GM19035 (cell line): Measurements from ENCODE around the gene IGFBPL1.
A peak's percentile ranks its signal among the peaks of the same experiment; 100 is the strongest.
"Not testable (repeated sequence)": the region's sequence is repeated elsewhere in the genome, so short reads cannot be mapped to it uniquely, and the experiment has no call there.

Experiments used
- ATAC-seq: cut with Tn5 transposase; IDR thresholded peaks from one replicate; pipeline ENCODE4 v1.9.1; 2021; ENCODE audit not compliant: unreplicated experiment

Gene IGFBPL1

GRCh38 chr9:38401994-38402393 lies 22.3 kb downstream of the IGFBPL1 start:
- no peak for ATAC-seq

- not testable (repeated sequence) for ATAC-seq
Measured at GRCh38 chr9:38399191-38399590, 25.1 kb downstream of the IGFBPL1 start.

- ATAC-seq: no peak
Measured at GRCh38 chr9:38396371-38396671, 27.9 kb downstream of the IGFBPL1 start.

- ATAC-seq: no peak
Measured at GRCh38 chr9:38395653-38396370, 28.4 kb downstream of the IGFBPL1 start.

GRCh38 chr9:38394416-38394815 lies 29.8 kb downstream of the IGFBPL1 start:
- ATAC-seq: no peak

- no peak for ATAC-seq
Measured at GRCh38 chr9:38393128-38393796, 31.0 kb downstream of the IGFBPL1 start.

- peak; percentile 100 for ATAC-seq
Measured at GRCh38 chr9:38392235-38393127, 31.8 kb downstream of the IGFBPL1 start, which contains the start of gene ALDH1B1. Gene ALDH1B1 (plus strand): TSS chr9:38392702. CDS start chr9:38395749, 3,047 bp downstream.

- ATAC-seq: no peak
Measured at GRCh38 chr9:38391278-38392118, 32.8 kb downstream of the IGFBPL1 start.

GRCh38 chr9:38390851-38391250 lies 33.4 kb downstream of the IGFBPL1 start:
- ATAC-seq: no peak

- no peak for ATAC-seq
Measured at GRCh38 chr9:38390442-38390841, 33.8 kb downstream of the IGFBPL1 start.

- ATAC-seq: no peak
Measured at GRCh38 chr9:38389313-38389712, 34.9 kb downstream of the IGFBPL1 start.

- no peak for ATAC-seq
Measured at GRCh38 chr9:38388283-38389223, 35.7 kb downstream of the IGFBPL1 start.

GRCh38 chr9:38387751-38388150 lies 36.5 kb downstream of the IGFBPL1 start:
- ATAC-seq: no peak

- no peak for ATAC-seq
Measured at GRCh38 chr9:38387066-38387465, 37.2 kb downstream of the IGFBPL1 start.

- ATAC-seq: no peak
Measured at GRCh38 chr9:38386319-38386895, 37.8 kb downstream of the IGFBPL1 start.

GRCh38 chr9:38385896-38386295 lies 38.4 kb downstream of the IGFBPL1 start:
- ATAC-seq: no peak

- no peak for ATAC-seq
Measured at GRCh38 chr9:38384990-38385848, 39.0 kb downstream of the IGFBPL1 start.

GRCh38 chr9:38382141-38382540 lies 42.1 kb downstream of the IGFBPL1 start:
- ATAC-seq: no peak
